Liver (tissue), 9 donors: ENCODE measurements around the gene PEMT. TPM values are rescaled to one million over a fixed set of nuclear protein-coding genes. Genes with fewer than 3 reads are reported as not detected.

ENCODE experiments used
- DNase-seq: peaks from one replicate; pipeline ENCODE4 v3.0.0-alpha.2; 2017; ENCODE audit warnings: low spot score
- H3K27ac ChIP-seq, 2 donors: one replicate each; pipeline ENCODE4 v1.7.0; 2013; ENCODE audit warnings: inconsistent platforms in 2 of 2, low read length in 2 of 2, control low read depth in 1 of 2, low read depth in 1 of 2, mild to moderate bottlenecking in 1 of 2
- H3K27me3 ChIP-seq, 4 donors: one replicate each; pipeline versions ENCODE4 v1.6.1 to v1.7.0; 2013; ENCODE audit warnings: low read length in 3 of 4, inconsistent platforms in 1 of 4, mild to moderate bottlenecking in 1 of 4, moderate library complexity in 1 of 4; ENCODE audit not compliant: control insufficient read depth in 4 of 4, insufficient read depth in 4 of 4
- H3K36me3 ChIP-seq, 4 donors: one replicate each; pipeline versions ENCODE4 v1.6.1 to v1.7.0; 2013; ENCODE audit warnings: low read length in 3 of 4, mild to moderate bottlenecking in 3 of 4, low read depth in 1 of 4, moderate library complexity in 1 of 4; ENCODE audit not compliant: control insufficient read depth in 4 of 4, insufficient read depth in 3 of 4
- H3K4me1 ChIP-seq, 4 donors: one replicate each; pipeline versions ENCODE4 v1.6.1 to v1.7.0; 2013; ENCODE audit warnings: low read length in 3 of 4, mild to moderate bottlenecking in 3 of 4, moderate library complexity in 1 of 4; ENCODE audit not compliant: control insufficient read depth in 4 of 4, insufficient read depth in 4 of 4
- H3K4me3 ChIP-seq, 3 donors: one replicate each; pipeline versions ENCODE4 v1.6.1 to v1.7.0; 2013; ENCODE audit warnings: low read length in 3 of 3, control low read depth in 1 of 3, low read depth in 1 of 3, mild to moderate bottlenecking in 1 of 3
- H3K9ac ChIP-seq, 2 donors: one replicate each; pipeline ENCODE4 v1.7.0; 2013; ENCODE audit warnings: low read length in 2 of 2, mild to moderate bottlenecking in 2 of 2, moderate library complexity in 2 of 2, control low read depth in 1 of 2, low read depth in 1 of 2
- H3K9me3 ChIP-seq, 4 donors: one replicate each; pipeline versions ENCODE4 v1.6.1 to v1.7.0; 2013; ENCODE audit warnings: low read length in 3 of 4; ENCODE audit not compliant: control insufficient read depth in 4 of 4
- CTCF ChIP-seq: fragments of 150-350 bp; IDR thresholded peaks from 2 replicates; pipeline ENCODE4 v1.5.1; 2017; ENCODE audit warnings: improper control_type of control experiment, low read depth, low read length; ENCODE audit not compliant: missing input control
- EGR1 ChIP-seq, 2 donors: IDR thresholded peaks; 2 replicates each; pipeline ENCODE4 v1.6.1; 2016 to 2018; ENCODE audit warnings: antibody characterized with exemption in 2 of 2, low read depth in 2 of 2
- FOXA2 ChIP-seq: IDR thresholded peaks from 2 replicates; pipeline ENCODE4 v1.6.1; 2016; ENCODE audit warnings: antibody characterized with exemption
- GABPA ChIP-seq, 2 donors: IDR thresholded peaks in 1 of 2; conservative IDR thresholded peaks in 1 of 2; 2 replicates each; pipeline ENCODE4 v1.6.1; 2016; ENCODE audit warnings: antibody characterized with exemption in 2 of 2, mild to moderate bottlenecking in 1 of 2, moderate library complexity in 1 of 2
- HNF4A ChIP-seq, 2 donors: conservative IDR thresholded peaks; 2 replicates each; pipeline ENCODE4 v1.6.1; 2016; ENCODE audit warnings: antibody characterized with exemption in 2 of 2, mild to moderate bottlenecking in 2 of 2
- HNF4G ChIP-seq: IDR thresholded peaks from 2 replicates; pipeline ENCODE4 v1.6.1; 2016; ENCODE audit warnings: antibody characterized with exemption
- JUND ChIP-seq, 2 donors: IDR thresholded peaks; 2 replicates each; pipeline ENCODE4 v1.6.1; 2016; ENCODE audit warnings: antibody characterized with exemption in 2 of 2
- MAX ChIP-seq: IDR thresholded peaks from 2 replicates; pipeline ENCODE4 v1.6.1; 2016; ENCODE audit warnings: antibody characterized with exemption
- NR2F2 ChIP-seq: IDR thresholded peaks from 2 replicates; pipeline ENCODE4 v1.6.1; 2016; ENCODE audit warnings: antibody characterized with exemption
- RAD21 ChIP-seq, 2 donors: IDR thresholded peaks; 2 replicates each; pipeline ENCODE4 v1.6.1; 2016; ENCODE audit warnings: antibody characterized with exemption in 2 of 2, mild to moderate bottlenecking in 2 of 2
- REST ChIP-seq: IDR thresholded peaks from 2 replicates; pipeline ENCODE4 v1.6.1; 2016; ENCODE audit warnings: antibody characterized with exemption, mild to moderate bottlenecking
- TAF1 ChIP-seq: conservative IDR thresholded peaks from 2 replicates; pipeline ENCODE4 v1.6.1; 2016; ENCODE audit warnings: antibody characterized with exemption, mild to moderate bottlenecking
- YY1 ChIP-seq: IDR thresholded peaks from 2 replicates; pipeline ENCODE4 v1.6.1; 2016; ENCODE audit warnings: antibody characterized with exemption, mild to moderate bottlenecking
- WGBS: extraction: QIAGEN DNeasy Blood & Tissue Kit; methylation state at CpG from one replicate; pipeline ENCODE4 v1.1.7; 2013; 5-methylcytosine and 5-hydroxymethylcytosine counted together
- polyA plus RNA-seq, 2 donors: library from polyadenylated mRNA; stranded (reverse) in 1 of 2; unstranded in 1 of 2; fragments of 200-250 nt in 1 of 2; fragments of >200 nt in 1 of 2; fragmentation: Nextera tagmentation in 1 of 2; extraction: Ambion mirVana in 1 of 2; gene quantifications; one replicate each; pipeline versions ENCODE4 v1.2.1 to v1.2.3, GENCODE V29; 2013 to 2015
- total RNA-seq, 2 donors: library from RNA; depleted of rRNA; stranded (reverse); fragments of >200 nt; gene quantifications; one replicate each; pipeline ENCODE4 v1.2.3, GENCODE V29; 2014
- donor health status: healthy.
- donor health status: healthy.
- donor health status: healthy.
- donor health status: healthy.
- donor health status: healthy.

Gene PEMT
- total and polyA plus RNA-seq, 4 donors: 64.6 to 211 (median 184) TPM

- TF ChIP-seq REST (no peak), JUND (IDR thresholded peaks at IDR 0.05) (no peak), YY1 (no peak)
Observed at GRCh38 chr17:17514361-17514992, 77.0 kb downstream of the PEMT start (continued).

GRCh38 chr17:17513626-17514025 lies 77.9 kb downstream of the PEMT start:
- Histone ChIP-seq H3K27ac (no peak overlapping the region), H3K27me3 (no peaks in the 10 kb centered on the region), H3K9me3 (no peaks in the 10 kb centered on the region), H3K36me3 (peaks cover 0 to 25% (median 10%) of the 10 kb centered on the region in 4 donors), H3K4me1 (no peaks in the 10 kb centered on the region), H3K9ac (no peak overlapping the region), H3K4me3 (no peak overlapping the region)
- 97% methylated on average over 7 of the region's 7 CpGs for WGBS
- no peak for DNase-seq
- no peak for TF ChIP-seq MAX
- no peak for TF ChIP-seq CTCF
- no peak for TF ChIP-seq GABPA (IDR thresholded peaks at IDR 0.05 in 1 of 2, conservative IDR thresholded peaks at IDR 0.05 in 1 of 2)
- no peak for TF ChIP-seq EGR1 (IDR thresholded peaks at IDR 0.05; ENCODE audit: low read depth in 2 of 2)
- TF ChIP-seq REST: no peak
- TF ChIP-seq YY1: no peak
- TF ChIP-seq FOXA2: no peak
- TF ChIP-seq RAD21 (IDR thresholded peaks at IDR 0.05): no peak
- TF ChIP-seq TAF1: no peak
- TF ChIP-seq HNF4A (conservative IDR thresholded peaks at IDR 0.05): no peak
- TF ChIP-seq NR2F2: no peak
- TF ChIP-seq HNF4G: no peak
